GM19099 (cell line): ENCODE data around the gene WNT8A.

Experiments used
- POLR2A ChIP-seq: IDR thresholded peaks from 3 replicates; pipeline ENCODE4 v1.6.1; 2011; ENCODE audit warnings: low read depth; ENCODE audit not compliant: insufficient read length; ENCODE audit errors: extremely low read depth

WNT8A gene, protein sequence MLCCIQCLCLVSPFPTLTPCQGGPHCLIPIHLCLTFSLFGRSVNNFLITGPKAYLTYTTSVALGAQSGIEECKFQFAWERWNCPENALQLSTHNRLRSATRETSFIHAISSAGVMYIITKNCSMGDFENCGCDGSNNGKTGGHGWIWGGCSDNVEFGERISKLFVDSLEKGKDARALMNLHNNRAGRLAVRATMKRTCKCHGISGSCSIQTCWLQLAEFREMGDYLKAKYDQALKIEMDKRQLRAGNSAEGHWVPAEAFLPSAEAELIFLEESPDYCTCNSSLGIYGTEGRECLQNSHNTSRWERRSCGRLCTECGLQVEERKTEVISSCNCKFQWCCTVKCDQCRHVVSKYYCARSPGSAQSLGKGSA

DNA sequence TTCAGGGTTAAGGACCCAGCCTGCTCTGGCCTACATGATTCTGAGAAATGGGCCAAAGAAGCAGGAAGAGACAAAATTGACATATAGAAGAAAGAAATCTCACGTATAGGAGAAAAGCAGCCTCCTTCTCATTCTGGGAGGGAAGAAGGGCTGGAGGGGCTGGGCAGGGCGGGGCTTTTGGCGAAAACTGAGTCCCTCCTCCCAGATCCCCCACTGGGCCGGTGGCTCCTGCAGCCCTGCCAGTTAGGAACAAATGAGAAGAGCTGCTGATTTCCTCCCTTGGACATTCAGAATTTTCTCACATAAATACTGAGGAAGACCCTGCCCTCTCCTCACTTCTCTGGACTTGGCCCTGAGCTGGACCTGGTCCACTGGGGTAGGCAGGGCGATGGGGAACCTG, at the start of gene WNT8A:
Gene WNT8A (plus strand): TSS at position 332 of the 400 bp plus-strand sequence. CDS start 95 bp downstream, outside the sequence.
- TF ChIP-seq POLR2A = no peak

DNA sequence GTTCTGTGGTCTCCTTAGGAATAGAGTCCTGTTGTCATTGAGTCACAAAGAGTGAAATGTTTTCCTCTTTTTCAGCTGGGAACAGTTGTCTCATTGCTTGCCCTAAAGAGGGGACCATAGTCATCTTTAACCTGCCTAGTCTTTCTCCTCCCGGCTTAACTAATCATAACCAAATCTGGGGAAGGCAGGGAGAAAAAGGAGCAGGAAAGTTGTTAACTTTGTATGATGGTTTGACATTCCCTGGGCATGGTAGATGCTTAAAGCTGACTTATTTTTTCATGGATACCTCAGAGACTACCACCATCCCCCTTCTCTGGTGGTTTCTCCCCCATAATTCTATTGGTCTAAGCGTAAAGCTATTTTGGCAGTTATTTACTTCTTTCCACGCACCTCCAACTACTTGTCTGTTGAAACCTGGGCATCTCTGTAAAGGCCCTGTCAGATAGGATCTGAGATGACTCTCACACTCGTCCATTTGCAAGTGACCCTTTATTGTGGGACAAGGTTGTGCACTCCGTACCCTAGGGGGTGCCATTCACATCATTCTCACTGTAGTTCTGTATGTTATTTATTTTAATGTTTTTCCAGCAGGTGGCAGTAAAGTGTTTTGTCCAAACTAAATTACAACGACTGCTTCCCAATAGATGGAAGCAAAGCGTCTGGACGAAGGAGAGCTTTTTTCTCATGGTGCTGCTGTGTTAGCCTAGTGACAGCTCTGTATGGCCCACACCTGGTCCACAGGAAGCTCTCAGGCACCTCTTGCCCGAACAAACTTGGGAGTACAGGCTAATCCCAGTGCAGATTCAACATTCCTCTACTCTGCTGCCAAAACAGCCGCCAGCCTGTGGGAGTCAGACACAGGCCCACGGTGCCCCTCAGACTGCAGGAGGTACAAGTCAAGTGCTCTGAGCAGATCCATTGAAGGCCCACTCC, 48.0 kb upstream of the WNT8A start:
- no peak for TF ChIP-seq POLR2A

DNA sequence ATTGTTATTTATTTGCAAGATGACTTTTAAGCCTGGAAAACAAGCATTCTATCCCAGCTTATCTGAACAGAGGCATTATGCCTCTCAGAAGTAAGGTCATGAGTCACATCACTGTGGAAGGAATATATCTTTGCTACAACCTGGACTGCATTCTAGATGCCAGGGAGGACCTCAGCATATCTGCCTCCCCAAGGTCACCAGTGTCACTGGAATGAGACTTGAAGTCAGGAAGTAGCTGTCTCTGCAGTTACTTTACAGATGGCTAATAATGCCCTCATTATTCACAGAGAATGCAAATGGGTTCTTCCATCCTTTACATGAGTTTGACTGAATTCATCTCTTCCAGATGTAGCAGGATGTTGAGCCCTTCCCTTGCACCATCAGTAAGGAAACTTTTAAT, 46.6 kb upstream of the WNT8A start:
- TF ChIP-seq POLR2A = no peak

DNA sequence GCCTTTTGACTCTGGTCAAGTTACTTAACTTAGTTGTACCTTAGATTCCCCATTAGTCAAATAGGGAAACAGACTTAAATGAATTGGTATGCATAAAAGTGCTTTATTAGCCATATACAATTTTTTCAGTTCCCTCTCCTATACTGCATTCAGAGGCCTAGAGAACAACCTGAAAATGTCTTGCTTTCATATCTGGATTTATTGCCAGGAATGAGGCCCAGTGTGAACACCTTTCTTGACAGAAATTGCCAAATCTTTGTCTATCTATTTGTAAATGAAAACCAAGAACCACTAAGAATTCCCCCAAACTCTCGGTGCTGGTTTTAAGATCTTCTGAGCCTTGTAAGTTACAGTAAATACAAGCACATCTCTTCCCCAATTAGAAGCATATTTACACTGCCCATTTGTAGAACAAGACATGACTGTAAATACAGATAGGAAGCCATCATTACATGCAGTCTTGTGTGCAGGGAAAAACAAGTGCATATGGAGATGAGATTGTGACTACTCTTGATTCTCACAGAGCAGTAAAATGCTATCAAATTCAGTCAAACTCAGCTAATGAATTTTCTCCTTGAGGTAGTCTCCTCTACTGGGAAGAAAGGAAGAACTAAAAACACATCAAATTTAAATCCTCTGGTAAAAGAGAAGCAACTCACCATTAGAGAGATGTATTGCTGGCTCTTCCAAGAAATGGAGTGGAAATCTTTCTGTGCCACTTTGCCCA, 45.8 kb upstream of the WNT8A start:
- no peak for TF ChIP-seq POLR2A

DNA sequence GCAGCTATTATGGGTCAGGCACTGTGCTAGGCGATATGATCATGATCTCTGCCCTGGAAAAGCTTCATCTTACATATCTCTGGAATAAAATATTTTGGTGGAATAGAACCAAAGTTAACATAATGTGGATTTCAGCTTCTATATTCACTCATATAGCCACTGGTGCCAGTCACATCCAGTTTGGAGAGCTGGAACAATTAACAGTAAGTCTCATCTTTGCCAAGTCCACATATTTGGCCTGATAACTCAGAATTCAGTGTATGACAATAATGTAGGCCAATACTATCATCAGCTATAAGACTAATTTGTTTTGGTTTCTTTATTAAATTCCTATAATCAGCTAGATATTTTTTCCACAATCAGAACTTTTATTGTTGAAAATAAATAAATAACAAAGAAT, 45.0 kb upstream of the WNT8A start:
- TF ChIP-seq POLR2A = no peak

DNA sequence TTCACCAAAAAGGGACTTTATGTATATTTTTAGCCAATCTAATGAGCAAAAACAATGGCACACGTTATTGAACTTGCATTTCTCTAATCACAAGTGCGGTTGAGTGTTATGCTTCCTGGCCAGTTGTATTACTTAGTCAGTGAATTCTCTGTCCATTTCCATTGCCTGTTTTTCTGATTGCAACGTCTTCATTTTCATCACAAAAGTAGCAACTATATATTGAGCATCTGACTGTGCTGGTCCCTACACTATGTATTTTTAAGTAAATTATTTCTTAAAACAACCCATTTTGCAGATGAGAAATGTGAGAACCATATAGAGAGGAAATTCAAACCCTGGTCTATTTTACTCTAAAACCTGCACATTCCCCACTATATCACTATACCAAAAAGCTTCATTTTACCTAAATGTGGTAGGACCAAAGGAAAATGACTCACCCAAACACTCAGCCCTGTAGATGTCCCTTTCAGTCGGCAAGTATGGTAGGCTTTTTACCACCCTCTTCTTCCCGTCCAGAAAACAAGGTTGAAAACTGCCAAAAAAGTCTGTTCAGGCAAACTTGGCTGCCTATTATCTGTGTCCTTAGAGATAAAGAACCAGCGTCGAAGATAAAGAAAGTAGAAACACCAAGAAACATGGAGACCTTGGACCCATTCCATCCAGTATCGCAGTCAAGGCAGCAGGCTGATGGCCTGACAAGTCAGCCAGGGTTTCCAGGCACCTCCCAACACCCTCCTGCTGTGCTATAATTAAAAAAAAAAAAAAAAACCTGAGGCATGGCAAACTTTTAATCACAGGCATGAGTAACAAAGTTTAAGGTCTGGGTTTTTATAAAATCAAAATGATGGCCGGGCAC, 32.2 kb upstream of the WNT8A start:
- TF ChIP-seq POLR2A = no peak

DNA sequence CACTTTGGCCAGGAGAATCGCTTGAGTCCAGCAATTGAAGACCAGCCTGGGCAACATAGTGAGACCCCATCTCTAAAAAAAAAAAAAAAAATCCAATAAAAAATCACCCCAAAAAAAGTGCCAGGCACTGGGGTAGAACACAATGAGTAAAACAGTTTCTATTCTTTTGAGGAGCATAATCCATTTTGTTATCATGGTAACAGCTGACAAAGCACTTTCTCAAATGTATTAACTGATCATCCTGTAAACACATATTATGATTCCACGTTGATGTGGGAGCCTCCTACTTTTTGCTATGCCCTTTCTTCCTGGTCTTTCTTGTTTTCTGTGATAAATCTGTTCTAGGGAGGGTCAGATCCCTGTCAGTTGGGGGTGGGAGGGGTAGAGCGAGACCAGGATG, 30.3 kb upstream of the WNT8A start:
- no peak for TF ChIP-seq POLR2A

DNA sequence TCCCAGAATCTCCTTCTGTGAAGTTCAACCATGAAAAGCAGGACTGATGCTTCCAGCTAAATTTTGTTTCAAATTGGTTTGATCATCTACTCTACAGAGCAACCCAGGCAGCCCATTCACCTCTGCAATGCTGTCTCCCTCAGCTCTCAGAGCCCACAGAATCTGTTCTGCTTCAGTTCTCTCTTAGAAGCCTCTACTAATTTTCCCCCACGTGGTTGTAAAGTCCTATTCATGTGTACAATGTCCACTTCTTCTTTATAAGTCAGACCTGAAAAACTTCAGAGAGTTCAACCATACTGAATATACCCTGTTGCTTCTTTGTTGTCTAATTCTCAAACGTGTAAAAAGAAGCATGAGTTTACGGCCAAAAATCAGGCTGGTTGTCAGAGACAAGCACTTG, 29.6 kb upstream of the WNT8A start:
- no peak for TF ChIP-seq POLR2A

DNA sequence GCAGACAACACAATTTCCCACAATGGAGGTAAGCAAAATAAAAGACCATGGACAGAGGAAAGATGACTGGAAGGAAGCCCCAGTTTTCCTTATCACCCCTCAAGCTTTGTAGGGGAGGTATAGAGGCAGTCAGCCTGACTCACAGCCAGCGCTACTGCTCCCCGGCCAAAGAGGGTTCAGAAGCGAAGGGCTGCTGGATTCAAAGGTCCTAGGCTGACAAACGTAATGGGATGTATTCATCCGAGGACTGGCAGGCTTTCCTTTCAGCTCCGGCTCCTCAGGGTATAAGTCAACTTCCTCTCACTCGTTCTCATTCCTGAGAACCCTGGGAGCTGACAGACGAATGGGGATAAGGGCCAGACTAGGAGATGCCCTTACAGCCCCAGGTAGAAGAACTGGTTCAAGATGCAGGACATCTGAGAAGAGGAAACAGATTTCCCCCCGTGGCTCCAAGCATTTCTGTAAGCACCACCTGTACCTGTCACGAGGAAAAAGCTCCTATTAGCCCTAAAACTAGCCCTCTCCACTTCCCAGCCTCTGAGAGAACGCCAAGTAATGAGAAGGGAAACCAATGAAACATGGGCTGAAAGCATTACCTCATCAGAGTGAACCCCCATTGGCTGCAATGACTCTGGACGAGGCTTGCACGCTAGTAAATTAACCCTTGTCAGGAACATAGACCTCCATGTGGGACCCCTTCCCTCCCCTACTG, 28.8 kb upstream of the WNT8A start:
- TF ChIP-seq POLR2A = no peak

DNA sequence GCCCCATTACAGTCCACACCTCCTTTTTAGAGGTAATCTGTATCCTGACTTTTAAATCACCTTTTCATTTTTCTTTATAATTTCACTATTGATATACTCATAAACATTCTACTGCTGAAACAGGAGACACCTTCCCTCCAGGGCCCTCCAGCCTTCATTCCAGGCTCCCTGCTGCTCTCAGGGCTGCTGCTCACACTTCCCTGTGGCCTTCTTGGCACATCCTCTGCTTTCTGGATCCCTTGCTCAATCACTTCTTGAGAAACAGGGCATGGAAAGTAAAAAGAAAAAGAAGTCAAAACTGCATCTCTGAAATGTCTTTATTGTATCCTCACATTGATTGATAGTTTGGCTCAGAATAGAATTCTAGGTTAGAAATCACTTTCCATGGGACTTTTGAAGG, 19.3 kb upstream of the WNT8A start:
- TF ChIP-seq POLR2A = no peak

DNA sequence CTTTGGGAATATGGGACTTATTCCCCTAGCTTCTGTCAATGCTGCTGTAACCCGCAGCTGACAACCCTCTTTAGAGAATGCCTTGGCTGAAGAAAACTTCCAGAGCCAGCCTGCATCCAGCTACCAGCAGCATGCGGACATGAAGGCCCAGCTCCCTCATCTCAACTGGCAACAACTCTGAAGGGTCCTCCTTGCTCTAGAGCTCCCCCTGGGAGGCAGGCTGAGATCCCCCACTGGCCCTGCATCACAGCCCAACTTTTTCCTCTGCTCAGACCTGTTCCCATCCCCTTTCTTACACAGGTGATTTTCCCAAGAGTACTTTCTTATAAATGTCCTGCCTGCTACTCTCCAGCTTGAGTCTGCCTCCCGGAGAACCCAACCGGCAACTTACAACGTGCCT, 18.7 kb upstream of the WNT8A start:
- no peak for TF ChIP-seq POLR2A

DNA sequence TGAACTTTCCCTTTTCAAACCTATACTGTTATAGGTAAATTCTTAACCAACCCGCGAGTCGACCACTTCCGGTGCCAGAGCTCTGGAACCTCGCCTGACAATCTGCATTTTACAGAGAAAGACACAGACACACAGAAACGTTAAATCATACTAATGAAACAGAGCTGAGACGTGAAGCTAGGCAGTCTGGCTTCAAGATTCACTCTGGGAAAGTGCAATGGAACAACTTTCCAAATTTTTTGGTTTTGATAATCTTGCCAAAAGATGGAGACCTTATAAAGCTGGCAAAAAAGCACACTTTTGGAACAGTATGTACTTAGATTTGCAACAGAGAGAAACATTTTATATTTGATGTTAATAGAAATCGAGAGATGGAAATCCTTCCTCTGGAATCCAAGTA, 15.9 kb upstream of the WNT8A start:
- no peak for TF ChIP-seq POLR2A

DNA sequence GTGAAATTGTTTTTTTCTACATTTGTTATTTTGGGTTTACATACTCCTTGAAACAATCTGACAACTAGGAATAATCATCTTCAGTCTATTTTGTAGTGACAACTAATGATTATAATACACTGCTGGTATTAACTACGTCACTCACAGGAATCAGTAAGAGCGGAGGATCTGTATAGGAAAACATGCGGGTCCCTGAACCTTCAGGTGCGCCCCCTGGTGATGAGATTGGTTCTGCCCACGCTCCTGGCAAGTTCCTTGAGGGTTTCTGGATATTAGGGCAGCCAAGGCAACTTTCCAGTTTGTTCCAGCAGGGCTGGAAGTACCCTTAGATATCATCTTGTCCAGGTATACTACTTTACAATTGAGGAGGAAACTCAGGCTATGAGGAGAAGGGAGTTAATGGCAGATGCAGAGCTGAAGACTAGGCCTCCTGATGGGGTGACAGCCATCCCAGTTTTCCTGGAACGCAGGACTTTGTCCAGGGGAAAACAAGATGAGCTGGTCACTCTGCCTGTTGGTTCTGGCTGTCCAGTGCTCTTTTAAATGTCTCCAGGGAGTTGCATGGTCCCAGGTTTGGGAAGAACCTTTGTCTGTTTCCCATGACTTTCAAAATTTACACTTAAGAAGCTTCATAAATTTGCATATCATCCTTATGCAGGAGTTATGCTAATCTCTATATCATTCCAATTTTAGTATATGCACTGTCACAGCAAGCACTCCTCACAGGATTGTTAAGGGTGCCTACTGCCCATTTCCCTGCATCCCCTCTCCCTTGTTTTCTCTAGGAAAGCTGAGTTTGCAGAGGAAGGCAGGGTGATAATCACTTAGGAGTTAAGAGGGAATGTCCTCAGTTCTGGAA, 14.9 kb upstream of the WNT8A start:
- no peak for TF ChIP-seq POLR2A
